Endodermal cell (in vitro differentiated cells): ENCODE measurements around the gene YKT6. TPM values are rescaled to one million over a fixed set of nuclear protein-coding genes. Genes with fewer than 3 reads are reported as not detected.

Source experiments
- DNase-seq: peaks from one replicate; pipeline ENCODE4 v3.0.0-alpha.2; 2017
- H3K27ac ChIP-seq: 2 replicates; pipeline ENCODE4 v1.5.1; 2013; ENCODE audit warnings: mild to moderate bottlenecking, low read depth, low read length, moderate library complexity
- H3K27me3 ChIP-seq: 2 replicates; pipeline ENCODE4 v1.6.1; 2013; ENCODE audit warnings: mild to moderate bottlenecking, low read length, moderate library complexity; ENCODE audit not compliant: insufficient read depth, control insufficient read depth, poor library complexity, severe bottlenecking
- H3K36me3 ChIP-seq: 2 replicates; pipeline ENCODE4 v1.7.0; 2013; ENCODE audit warnings: mild to moderate bottlenecking, low read length, moderate library complexity; ENCODE audit not compliant: control insufficient read depth, insufficient read depth
- H3K4me1 ChIP-seq: one replicate; pipeline ENCODE4 v1.7.0; 2013; ENCODE audit warnings: low read length; ENCODE audit not compliant: control insufficient read depth, insufficient read depth
- H3K4me3 ChIP-seq: 2 replicates; pipeline ENCODE4 v1.5.1; 2013; ENCODE audit warnings: mild to moderate bottlenecking, low read length, moderate library complexity
- H3K9ac ChIP-seq: 2 replicates; pipeline ENCODE4 v1.6.1; 2013; ENCODE audit warnings: mild to moderate bottlenecking, low read length, moderate library complexity; ENCODE audit not compliant: poor library complexity, severe bottlenecking; ENCODE audit errors: extremely low read depth
- H3K9me3 ChIP-seq: 2 replicates; pipeline ENCODE4 v1.6.1; 2013; ENCODE audit warnings: mild to moderate bottlenecking, low read length, moderate library complexity; ENCODE audit not compliant: control insufficient read depth
- H3K27ac Mint-ChIP-seq: 2 replicates; pipeline ENCODE4 v1.8.0; 2020; ENCODE audit warnings: mixed read lengths
- H3K27me3 Mint-ChIP-seq: 2 replicates; pipeline ENCODE4 v1.8.0; 2021; ENCODE audit warnings: mild to moderate bottlenecking, mixed read lengths; ENCODE audit not compliant: insufficient read depth
- H3K36me3 Mint-ChIP-seq: 2 replicates; pipeline ENCODE4 v1.8.0; 2020; ENCODE audit warnings: low read depth, mixed read lengths
- H3K4me1 Mint-ChIP-seq: 2 replicates; pipeline ENCODE4 v1.8.0; 2020; ENCODE audit warnings: mixed read lengths
- H3K4me3 Mint-ChIP-seq: 2 replicates; pipeline ENCODE4 v1.8.0; 2020; ENCODE audit warnings: mild to moderate bottlenecking, moderate library complexity, mixed read lengths
- H3K9me3 Mint-ChIP-seq: 2 replicates; pipeline ENCODE4 v1.8.0; 2020; ENCODE audit warnings: mild to moderate bottlenecking, mixed read lengths
- CTCF ChIP-seq: fragments of 200-600 bp; sonication (generic); conservative IDR thresholded peaks from 2 replicates; pipeline ENCODE4 v1.5.0; 2021; ENCODE audit warnings: antibody characterized with exemption, mild to moderate bottlenecking
- WGBS, 2 experiments: methylation state at CpG; one replicate each; pipeline versions ENCODE4 v1.1.5 to v1.1.7; 2013; ENCODE audit warnings: missing lambda C conversion rate in 2 of 2, mixed read lengths in 1 of 2; ENCODE audit not compliant: insufficient coverage in 1 of 2, insufficient read length in 1 of 2; 5-methylcytosine and 5-hydroxymethylcytosine counted together
- total RNA-seq, 2 donors: library from RNA; stranded (reverse); fragmentation: NEBNext Ultra II Directional in 1 of 2; extraction: Animal tissue kit (Norgen Biotek cat#: 25700) in 1 of 2; gene quantifications; 2 replicates in 1 of 2; 3 replicates in 1 of 2; pipeline ENCODE4 v1.2.1, GENCODE V29; 2021

YKT6 gene
- total RNA-seq, 2 donors from 2014 or later, result 96.2 to 101 TPM

- no peaks in the 10 kb centered on the region for H3K4me1 ChIP-seq
- 90% methylated on average over 14 to 26 of the region's 26 CpGs for WGBS, 2 experiments
- Mint-ChIP-seq H3K4me1 (peaks cover 4% of the 10 kb centered on the region), H3K36me3 (no peaks in the 10 kb centered on the region), H3K9me3 (no peaks in the 10 kb centered on the region), H3K27me3 (peaks cover 2% of the 10 kb centered on the region), H3K27ac (no peak overlapping the region), H3K4me3 (no peak overlapping the region)
- no peak overlapping the region for H3K4me3 ChIP-seq
- no peak for TF ChIP-seq CTCF
- H3K9ac ChIP-seq, result no peak overlapping the region
- no peaks in the 10 kb centered on the region for H3K27me3 ChIP-seq
- DNase-seq, result no peak
- no peak overlapping the region for H3K27ac ChIP-seq
- H3K9me3 ChIP-seq, result no peaks in the 10 kb centered on the region
- H3K36me3 ChIP-seq, result no peaks in the 10 kb centered on the region
Measured at GRCh38 chr7:44225566-44226395, 25.0 kb downstream of the YKT6 start.

GRCh38 chr7:44226396-44226753 is 25.6 kb downstream of the YKT6 start:
- no peak for TF ChIP-seq CTCF
- Mint-ChIP-seq H3K4me3 (no peak overlapping the region), H3K27me3 (peaks cover 2% of the 10 kb centered on the region), H3K27ac (no peak overlapping the region), H3K9me3 (no peaks in the 10 kb centered on the region), H3K36me3 (no peaks in the 10 kb centered on the region), H3K4me1 (peaks cover 4% of the 10 kb centered on the region)
- H3K4me1 ChIP-seq, result no peaks in the 10 kb centered on the region
- no peak overlapping the region for H3K4me3 ChIP-seq
- WGBS, 2 experiments, result 90 to 94% methylated on average over 12 to 17 of the region's 17 CpGs
- H3K36me3 ChIP-seq, result no peaks in the 10 kb centered on the region
- no peak for DNase-seq
- H3K27me3 ChIP-seq, result no peaks in the 10 kb centered on the region
- H3K9me3 ChIP-seq, result no peaks in the 10 kb centered on the region
- H3K27ac ChIP-seq, result no peak overlapping the region
- no peak overlapping the region for H3K9ac ChIP-seq

- TF ChIP-seq CTCF, result no peak
- H3K4me3 ChIP-seq, result no peak overlapping the region
- DNase-seq, result no peak
- no peaks in the 10 kb centered on the region for H3K9me3 Mint-ChIP-seq
- H3K27me3 Mint-ChIP-seq, result no peaks in the 10 kb centered on the region
- H3K27ac Mint-ChIP-seq, result no peak overlapping the region
- H3K36me3 Mint-ChIP-seq, result no peaks in the 10 kb centered on the region
- WGBS, 2 experiments, result 88 to 90% methylated on average over 3 to 14 of the region's 14 CpGs
- H3K27me3 ChIP-seq, result no peaks in the 10 kb centered on the region
- no peak overlapping the region for H3K4me3 Mint-ChIP-seq
- no peaks in the 10 kb centered on the region for H3K36me3 ChIP-seq
- H3K9ac ChIP-seq, result no peak overlapping the region
- H3K4me1 Mint-ChIP-seq, result peaks cover 4% of the 10 kb centered on the region
- H3K27ac ChIP-seq, result no peak overlapping the region
- H3K9me3 ChIP-seq, result no peaks in the 10 kb centered on the region
- no peaks in the 10 kb centered on the region for H3K4me1 ChIP-seq
Measured at GRCh38 chr7:44227911-44228310, 27.1 kb downstream of the YKT6 start.
